Activated CD8-positive, alpha-beta memory T cell treated with anti-CD3 and anti-CD28 coated beads, Interleukin-2, amount 50 U/mL, for 24 hours (primary cell): ENCODE data around the gene CDH13.

ENCODE experiments used
- DNase-seq: peaks from one replicate; pipeline ENCODE4 v3.0.0-alpha.2; 2020; ENCODE audit errors: extremely low read depth

The CDH13 gene

DNA sequence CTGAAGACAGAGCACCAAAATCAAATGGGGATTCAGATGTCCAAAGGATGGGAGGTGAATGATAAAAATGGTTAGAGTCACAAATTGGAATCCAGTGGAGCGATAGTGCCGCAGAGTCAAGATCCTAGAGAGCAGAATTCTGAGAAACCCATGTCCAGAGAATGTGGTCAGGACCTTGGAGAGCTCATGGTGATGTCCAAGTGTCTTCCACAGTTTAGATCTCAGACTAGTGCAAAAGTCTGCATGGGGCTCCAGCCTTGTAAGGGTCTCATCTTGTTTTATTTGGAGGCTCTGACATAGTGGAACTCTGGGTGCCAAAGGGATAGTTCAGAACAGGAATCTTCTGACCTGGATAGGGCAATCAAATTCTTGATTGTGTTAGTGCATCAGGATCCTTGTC is 935.1 kb downstream of the CDH13 start:
- DNase-seq = no peak

DNA sequence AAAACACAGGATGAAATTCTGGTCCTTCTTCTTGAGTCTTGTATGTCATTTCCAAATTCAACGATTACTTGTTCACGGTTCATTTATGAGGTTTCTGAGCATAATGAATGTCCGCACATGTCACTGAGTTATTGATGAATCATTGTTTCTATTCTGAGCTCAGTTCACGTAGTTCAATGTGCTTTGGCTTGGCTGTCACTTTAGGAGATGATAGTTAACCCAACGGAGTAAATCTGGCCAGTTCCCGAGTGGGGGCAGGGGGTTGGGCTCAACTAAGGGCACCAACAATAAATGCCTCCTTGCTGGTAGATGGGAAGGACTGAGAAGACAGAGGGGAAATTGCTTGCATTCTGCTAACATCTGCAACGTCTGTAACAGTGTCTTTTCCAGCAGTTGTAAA is 941.6 kb downstream of the CDH13 start:
- DNase-seq = no peak

DNA sequence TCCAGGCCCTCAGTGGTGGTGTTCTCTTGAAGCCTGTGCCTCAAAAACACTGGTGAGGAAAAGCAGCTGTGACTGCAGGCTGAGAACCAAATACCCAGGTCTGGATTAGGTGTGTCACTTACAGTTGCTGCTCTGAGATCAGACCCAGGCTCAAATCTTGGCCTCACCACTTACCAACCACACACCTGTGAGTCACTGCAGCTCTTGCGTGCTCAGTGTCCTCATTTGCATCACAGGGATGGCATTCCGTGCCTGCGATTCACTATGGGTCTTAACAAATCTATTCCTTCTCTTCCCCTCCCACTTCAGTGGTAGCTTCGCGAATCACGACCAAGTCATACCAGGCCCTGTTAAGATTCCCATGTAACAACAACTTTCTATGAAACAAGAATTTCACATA is 947.6 kb downstream of the CDH13 start:
- DNase-seq = no peak

DNA sequence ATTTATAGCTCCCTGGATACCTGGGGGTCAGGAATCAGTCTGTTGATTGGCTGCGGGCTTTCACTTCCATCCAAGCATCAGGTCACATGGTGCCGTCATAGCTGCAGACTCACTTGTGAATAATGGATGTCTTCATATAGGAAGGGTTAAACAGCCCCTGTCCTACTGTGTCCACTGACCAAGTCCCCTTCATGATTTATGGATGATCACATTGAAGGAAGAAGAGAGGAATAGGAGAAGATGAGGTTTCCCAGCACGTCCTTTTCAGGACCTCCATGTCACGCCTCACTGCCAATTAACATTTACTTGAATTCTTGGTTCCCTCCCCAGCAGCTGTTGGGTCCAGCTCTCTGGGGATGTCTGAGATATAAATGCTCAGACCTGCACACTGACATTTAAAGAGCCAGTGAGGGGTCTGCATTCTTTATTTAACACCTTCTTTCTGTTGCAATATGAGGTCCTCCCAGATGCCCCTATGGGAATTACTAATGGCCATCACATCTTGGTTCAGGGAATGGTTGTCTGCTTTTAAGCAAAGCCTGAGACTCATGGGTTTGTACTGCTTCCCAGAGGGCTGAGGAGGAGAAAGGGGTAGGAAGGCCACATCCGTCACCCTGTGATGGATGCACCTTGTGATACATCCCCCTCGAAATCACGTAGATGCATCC is 950.4 kb downstream of the CDH13 start:
- no peak for DNase-seq

DNA sequence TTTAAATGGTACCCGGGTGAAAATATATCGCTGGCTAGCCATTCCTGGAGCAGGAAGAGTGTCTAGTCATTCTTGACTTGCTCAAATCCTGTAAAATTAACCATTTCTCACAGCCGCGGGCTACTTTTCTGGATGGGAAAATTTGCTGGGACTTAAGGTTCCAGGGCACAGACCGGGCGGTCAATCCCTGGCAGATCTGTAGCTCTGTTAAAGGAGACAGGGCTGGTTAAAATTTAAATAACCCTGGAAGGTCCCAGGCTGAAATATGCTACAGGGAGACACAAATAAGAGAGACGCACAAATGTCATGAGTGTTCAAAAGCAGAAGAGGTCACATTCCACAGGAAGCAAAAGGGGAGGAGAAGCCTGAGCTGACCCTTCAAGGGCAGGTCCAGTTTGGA is 951.4 kb downstream of the CDH13 start:
- DNase-seq = no peak

DNA sequence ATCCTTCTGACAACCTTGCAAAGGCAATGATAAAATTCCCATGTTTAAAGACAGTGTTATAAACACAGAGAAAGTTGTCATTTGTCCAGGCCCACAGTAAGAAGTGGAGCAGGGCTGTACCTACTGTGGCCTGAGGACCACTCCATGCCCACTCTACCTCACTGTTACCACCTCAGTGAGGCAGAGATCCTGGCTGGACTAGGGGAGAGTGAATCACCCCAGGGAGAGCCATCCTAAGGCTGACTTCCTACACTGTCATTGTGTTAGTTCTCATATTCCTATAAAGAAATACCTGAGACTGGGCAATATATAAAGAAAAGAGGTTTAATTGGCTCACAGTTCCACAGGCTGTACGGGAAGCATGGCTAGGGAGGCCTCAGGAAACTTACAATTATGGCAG is 952.3 kb downstream of the CDH13 start:
- DNase-seq = no peak

DNA sequence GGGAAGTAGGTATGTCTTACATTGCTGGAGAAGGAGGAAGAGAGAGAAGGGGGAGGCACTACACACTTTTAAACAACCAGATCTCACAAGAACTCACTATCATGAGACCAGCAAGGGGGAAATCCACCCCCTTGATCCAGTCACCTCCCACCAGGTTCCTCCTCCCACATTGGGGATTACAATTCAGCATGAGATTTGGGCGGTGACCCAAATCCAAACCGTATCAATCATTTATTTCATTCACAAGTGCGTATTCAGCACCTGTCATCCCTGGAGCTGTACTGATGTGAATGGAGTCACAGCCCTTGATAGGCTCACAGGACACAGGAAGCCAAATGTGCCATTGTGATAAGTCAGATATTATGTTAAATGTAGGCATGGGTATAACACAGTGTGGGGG is 952.7 kb downstream of the CDH13 start:
- DNase-seq = no peak

DNA sequence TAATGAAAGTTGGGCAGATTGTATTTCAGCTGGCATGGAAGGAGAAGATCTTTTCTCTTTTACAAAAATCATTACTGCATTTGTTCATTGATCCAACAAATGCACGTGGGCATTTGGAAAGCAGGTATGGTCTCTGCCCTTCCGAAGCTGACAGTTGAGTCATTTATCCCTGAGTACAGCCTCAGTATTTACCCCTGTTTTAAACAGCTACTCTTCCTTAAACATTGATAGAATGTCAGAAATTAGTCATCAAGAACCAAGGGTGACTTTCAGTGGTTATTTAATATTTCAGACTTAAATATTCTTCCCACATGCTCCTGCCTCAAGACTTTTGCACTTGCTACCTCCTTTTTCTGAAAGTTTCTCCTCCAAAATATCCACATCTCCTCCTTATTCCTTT is 954.3 kb downstream of the CDH13 start:
- no peak for DNase-seq

DNA sequence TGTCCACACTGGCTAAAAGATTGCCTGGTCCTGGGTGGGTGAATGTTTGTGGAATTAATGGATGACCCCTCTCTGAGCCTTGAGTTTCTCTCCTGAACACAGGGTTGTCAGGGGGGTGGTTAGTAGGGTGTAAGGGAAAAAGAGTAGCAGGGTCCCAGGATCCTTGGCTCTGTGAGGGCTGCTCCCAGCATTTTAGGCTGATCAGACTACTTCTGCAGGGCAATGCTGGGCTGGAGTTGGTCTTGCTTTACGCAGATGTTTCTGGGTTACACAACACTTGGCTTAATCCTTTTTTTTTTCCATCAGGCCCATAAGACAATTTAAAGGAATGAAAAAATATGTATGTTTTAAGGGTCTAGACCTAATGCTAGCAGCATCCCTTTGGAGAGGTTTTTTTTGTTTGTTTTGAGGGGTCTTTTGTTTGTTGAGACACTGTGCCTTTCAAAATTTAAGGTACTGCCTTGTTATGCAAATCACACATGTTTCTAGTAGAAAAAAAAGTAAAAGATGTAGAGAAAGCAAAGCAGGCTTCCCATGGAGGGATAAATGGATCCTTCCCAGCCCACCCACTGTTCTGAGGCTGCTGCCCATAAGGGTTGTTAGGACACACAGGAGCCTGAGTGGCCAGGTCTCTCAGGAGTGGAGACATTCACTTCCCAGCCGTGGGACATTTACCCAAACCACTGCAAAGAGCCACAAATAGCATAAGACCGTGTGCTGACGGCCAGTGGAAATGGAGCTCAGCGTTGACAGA is 955.4 kb downstream of the CDH13 start:
- no peak for DNase-seq

DNA sequence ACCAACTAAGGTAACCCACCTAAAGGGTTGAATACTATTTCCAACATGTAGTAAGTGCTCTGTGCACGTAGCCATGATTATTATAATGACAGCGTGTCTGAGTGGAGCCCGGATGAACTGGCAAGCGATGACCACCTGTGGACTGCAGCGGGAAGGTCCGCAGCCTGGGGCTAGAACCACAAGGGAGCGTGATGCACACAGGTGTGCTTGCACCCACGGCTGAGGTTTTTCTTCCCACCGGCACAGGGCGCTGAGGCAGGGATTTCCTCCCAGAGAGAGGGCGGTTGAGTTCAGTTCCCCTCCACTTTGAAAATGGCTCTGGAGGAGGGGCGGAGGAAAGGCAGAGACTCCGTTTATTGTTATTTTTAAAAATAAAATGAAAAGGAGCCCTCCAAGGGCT is 959.3 kb downstream of the CDH13 start:
- DNase-seq = no peak

DNA sequence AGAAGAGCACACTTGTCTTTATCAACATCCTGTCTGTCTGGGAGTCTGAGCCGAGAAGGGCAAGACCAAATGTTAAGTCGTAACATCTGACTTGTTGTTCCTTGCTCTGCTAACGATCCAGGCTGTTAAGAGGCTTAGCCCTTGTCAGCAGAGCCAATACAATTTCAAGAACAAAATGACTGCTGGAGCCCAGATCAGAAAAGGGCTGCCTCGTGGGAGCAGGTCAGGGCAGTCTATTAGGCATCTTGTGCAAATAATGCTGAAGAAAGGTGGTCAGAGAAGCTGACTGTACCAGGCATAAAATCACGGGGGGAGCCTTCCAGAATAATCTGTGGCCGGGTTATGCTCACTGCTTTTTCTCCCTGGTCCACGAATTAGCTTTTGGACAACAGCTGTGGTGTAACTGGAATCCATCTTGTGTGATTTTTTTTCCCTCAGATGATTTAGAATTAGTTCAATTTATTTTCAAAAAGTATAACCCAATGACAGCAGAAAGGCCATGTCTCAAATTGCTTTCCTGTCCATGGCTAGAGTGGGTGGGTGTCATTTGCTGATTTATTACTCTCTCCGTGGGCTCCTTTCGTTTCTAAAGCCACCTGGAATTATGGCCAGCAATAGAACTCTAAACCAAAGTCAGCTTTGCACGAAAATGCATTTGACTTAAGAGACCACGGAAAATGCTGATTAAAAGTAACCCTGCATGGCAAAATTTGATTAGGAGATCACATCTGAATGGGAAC is 959.9 kb downstream of the CDH13 start:
- no peak for DNase-seq

DNA sequence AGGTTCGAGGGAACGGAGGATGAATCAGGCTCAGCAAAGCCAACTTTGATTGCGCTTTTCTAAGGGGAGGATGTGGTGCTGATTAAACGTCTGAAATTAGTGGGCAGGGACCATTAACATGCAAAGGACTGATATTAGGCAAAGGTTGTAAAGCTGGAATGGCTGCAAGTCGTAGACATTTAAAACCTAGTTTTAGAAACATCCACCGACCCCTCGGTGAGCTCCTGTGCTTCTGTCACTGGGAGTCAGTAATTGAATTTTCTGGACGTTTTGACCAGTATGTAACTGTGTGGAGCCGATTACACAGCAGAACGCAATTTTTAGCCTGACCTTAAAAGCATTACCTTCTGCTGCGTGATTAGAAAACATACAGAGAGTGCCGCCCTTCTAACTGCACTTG is 960.4 kb downstream of the CDH13 start:
- DNase-seq = no peak

DNA sequence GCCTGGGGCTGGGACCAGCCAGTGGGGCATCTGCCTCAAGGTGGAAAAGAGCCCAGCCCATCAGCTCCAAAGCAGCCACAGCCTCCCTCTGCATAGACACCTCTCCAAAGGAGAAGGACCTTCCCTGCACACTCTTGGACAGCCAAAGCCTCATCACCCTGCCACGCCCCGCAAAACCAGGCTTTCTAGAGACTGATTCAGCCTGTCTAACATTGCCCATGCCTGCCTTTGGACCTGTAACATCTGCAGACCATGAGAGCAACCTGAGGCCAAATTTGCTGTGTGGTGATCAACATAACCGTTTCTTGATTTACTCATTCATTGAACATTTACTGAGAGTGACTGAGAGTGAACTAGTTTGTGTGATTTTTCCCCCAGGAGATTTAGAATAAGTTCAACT is 961.3 kb downstream of the CDH13 start:
- DNase-seq = no peak

DNA sequence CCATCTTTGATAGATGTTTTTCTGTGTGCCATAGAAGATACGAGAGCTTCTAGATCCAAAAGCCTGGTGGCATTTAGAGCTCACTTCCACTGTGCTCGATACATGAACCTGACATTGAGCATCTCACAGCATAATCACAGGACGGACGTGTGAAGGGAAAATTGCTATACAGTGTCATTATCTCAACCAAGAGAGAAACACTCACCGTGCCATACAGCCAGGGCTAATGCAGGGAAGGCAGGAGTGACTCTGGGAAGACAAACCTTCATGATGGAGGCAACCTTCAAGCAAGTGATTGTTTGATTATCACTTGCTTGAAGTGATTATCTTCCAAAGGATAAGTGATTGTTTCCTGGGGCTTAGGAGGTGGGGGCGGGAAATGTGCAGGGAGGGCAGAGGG is 962.8 kb downstream of the CDH13 start:
- DNase-seq = no peak

DNA sequence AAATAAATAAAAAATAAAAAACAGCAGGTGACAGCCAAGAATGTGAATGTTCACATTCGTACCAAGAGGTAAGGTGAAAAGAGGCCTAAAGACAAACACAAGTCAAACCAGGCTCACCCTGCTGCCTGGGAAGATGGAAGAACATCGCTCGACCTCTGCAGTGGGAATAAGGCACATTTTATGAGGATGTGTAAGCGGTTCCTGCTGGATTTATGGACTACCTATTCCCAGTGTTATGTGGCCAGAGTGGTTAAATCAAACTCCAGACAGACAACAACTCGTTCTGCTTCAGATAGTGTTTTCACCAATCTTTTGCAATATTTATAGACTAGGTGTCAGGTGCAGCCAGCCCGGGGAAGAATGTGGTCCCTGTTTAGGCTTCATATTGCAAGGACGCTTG is 966.0 kb downstream of the CDH13 start:
- no peak for DNase-seq

DNA sequence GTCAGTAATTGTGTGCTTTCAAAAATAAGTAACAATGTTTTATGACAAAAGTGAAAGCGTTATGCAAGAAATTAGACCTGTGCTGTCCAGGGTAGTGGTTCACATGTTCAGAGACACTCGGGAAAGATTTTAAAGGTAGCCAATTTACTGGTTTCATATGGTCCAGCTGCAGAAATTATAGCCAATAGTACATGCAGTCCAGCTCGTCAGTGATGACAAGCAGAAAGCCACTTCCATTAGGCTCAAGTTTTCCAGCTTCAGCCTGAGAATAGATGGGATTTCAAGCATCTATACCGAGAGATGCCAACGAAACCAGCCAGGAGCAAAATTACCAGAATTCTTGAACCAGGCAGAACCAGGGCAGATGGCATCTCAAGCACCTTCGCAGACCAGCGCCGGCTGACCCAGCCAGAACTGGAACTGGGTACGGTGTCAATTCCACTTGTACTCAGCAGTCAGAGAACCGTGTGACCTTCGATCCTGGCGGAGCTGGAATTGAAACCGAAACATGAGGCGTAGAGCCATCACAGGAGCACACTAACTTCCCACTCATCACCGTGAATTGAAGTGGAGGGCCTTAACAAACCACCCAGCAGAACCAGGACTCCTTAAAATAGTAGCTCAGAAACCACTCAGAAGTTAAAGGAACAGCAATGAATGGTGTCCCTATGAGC is 973.2 kb downstream of the CDH13 start:
- DNase-seq = no peak

DNA sequence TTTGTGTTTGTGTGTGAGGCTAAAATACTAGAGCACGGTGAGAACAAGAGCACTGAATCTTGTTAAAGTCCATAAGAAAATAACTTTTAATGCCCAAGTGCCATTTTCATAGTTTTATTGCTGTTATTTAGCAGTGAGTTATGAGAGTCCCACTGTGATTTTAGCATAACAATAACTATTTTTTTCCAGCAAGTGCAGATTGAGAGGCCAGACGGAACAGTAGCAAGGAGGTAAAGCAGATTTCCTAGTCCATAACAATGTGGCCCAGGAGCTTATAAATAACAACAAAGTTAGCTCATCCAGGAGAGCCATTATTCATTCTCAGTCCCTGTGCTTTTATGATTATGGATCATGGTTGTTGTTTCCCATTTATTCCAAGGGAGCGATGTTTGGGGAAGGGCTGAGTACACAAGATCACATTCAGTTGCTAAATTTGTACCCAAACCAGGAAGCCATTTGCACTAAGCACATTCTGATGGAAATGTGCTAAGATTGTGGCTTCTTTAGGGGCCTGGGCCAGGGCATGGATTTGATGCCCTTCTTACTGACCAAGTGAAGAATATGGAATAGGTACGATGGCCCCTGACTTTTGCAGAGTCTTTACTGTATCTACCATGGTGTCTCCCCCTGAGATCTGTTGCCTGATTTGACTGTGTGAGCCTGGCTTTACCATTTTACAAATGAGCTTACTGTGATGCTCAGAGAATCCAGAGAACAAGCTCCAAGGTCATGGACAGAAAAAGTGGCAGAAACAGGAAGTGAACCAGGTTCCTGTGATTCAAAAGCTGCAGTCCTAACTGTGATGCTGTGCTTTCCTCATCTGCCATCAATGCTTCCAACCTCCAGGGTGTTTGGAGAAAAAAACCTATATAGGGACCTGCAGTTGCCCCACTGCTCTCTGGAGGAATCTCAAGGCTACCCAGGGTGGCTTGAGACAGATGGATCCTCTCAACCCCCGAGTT is 976.3 kb downstream of the CDH13 start:
- DNase-seq = no peak

DNA sequence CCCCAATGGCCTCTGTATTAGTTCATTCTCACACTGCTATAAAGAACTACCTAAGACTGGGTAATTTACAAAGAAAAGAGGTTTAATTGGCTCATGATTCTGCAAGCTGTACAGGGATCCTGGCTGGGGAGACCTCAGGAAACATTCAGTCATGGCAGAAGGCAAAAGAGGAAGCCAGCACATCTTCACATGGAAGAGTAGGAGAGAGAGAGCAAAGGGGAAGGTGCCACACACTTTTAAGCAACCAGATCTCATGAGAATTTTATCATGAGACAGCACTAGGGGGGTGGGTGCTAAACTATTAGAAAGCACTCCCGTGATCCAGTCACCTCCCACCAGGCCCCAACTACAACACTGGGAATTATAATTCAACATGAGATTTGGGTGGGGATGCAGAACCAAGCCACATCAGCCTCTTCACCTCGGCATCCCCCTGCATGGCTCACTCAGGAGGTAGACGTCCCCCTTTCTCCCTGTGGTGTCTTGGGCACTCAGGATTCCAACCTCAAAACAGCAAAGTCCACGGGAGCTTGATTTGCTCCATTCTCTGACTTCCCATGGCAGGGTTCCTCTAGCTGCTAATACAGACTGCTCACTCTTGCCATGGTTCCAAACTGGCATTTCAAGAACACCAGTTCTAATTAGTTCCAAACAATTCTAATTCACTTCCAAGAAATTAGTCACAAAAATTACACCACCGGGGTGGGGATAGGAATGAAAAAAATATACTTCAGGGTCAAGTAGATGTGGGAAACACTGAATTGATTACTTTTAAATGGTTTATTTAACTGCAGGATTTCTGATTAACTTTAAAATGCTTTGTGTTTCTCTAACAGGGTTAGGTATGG is 977.2 kb downstream of the CDH13 start:
- no peak for DNase-seq

DNA sequence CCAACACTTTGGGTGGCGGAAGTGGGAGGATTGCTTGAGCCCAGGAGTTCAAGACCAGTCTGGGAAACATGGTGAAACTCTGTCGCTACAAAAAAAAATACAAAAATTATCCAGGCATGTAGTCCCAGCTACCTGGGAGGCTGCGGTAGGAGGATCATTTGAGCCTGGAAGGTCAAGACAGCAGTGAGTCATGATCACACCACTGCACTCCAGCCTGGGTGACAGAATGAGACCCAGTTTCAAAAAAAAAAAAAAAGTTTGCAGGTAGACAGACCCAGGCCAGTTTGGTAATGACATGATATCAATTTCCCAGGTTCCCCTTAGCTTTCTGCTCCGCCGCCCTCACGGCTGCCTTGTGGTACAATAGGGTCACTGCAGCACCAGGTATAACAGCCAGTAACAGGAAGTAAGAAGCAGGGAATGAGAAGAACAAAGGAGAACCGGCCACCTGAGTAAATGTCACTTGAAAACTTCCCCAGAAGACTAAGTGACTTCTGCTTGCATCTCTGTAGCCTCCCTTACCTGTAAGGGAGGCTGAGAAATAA is 979.8 kb downstream of the CDH13 start:
- DNase-seq = no peak

DNA sequence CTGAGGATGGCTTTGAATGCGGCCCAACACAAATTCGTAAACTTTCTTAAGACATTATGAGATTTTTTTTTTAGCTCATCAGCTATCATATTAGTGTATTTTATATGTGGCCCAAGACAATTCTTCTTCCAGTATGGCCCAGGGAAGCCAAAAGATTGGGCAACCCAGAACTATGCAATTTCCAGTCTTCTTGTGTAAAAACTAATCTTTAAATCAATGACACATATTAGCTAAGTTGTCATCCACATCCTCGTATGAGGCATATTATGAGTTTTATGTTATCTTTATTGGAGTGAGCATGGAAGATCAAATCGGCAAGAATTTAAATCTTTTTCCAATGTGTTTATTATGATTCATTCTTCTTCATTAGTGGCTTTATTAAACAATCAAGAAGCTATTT is 982.4 kb downstream of the CDH13 start:
- DNase-seq = no peak
